ENCODE data around the gene AP1AR.

- TF ChIP-seq CTCF (IDR thresholded peaks at IDR 0.05) (no peak), CREB1 (CRISPR knock-in tag; IDR thresholded peaks at IDR 0.05) (no peak), ETV6 (CRISPR knock-in tag; IDR thresholded peaks at IDR 0.05) (no peak), E2F1 (CRISPR knock-in tag; IDR thresholded peaks at IDR 0.05) (no peak), ZNF219 (CRISPR knock-in tag; IDR thresholded peaks at IDR 0.05; ENCODE audit: borderline replicate concordance) (no peak), MAX (CRISPR knock-in tag; IDR thresholded peaks at IDR 0.05) (no peak), NFYB (CRISPR knock-in tag; conservative IDR thresholded peaks at IDR 0.05; ENCODE audit: low read depth) (no peak)
Observed at GRCh38 chr4:112225157-112225556, 6.4 kb upstream of the AP1AR start.

Data from WTC11 (cell line).